Suprapubic skin (tissue), 4 donors: ENCODE results near the gene MZT1. TPM values are rescaled to one million over a fixed set of nuclear protein-coding genes. Genes with fewer than 3 reads are reported as not detected.

ENCODE experiments used
- DNase-seq, 2 donors: peaks; one replicate each; pipeline ENCODE4 v3.0.0-alpha.2; 2019; ENCODE audit warnings: low spot score in 2 of 2
- H3K27ac ChIP-seq: fragments of 200-600 bp; sonication (generic); one replicate; pipeline ENCODE4 v1.5.1; 2019
- H3K27me3 ChIP-seq: fragments of 200-600 bp; sonication (generic); one replicate; pipeline ENCODE4 v1.5.1; 2019
- H3K36me3 ChIP-seq: fragments of 200-600 bp; sonication (generic); one replicate; pipeline ENCODE4 v1.5.1; 2019
- H3K4me1 ChIP-seq: fragments of 200-600 bp; sonication (generic); one replicate; pipeline ENCODE4 v1.5.1; 2019
- H3K4me3 ChIP-seq: fragments of 200-600 bp; sonication (generic); one replicate; pipeline ENCODE4 v1.5.1; 2019; ENCODE audit warnings: mild to moderate bottlenecking
- H3K9me3 ChIP-seq: fragments of 200-600 bp; sonication (generic); one replicate; pipeline ENCODE4 v1.5.1; 2019
- EP300 ChIP-seq: sonication (generic); formaldehyde crosslinking; IDR thresholded peaks from one replicate; pipeline ENCODE4 v1.6.1; 2017; ENCODE audit warnings: antibody characterized with exemption
- POLR2A ChIP-seq, 2 donors: fragments of 450-650 bp; IDR thresholded peaks; one replicate each; pipeline ENCODE4 v1.6.1; 2017; ENCODE audit warnings: antibody characterized with exemption in 2 of 2, mild to moderate bottlenecking in 2 of 2, moderate library complexity in 2 of 2
- POLR2AphosphoS5 ChIP-seq, 3 donors: sonication (generic); formaldehyde crosslinking; IDR thresholded peaks; one replicate each; pipeline ENCODE4 v1.6.1; 2017; ENCODE audit warnings: antibody characterized with exemption in 3 of 3
- WGBS: methylation state at CpG from one replicate; pipeline ENCODE4 v1.1.5; 2018; 5-methylcytosine and 5-hydroxymethylcytosine counted together
- total RNA-seq, 4 donors: library from RNA; depleted of rRNA; stranded (reverse); fragments of >200 nt; gene quantifications; one replicate each; pipeline ENCODE4 v1.1.0, GENCODE V29; 2016
- TF ChIP-seq, protein P1 (sequence below), 2 donors: fragments of 200-600 bp in 1 of 2; fragments of 450-650 bp in 1 of 2; sonication (generic) in 1 of 2; IDR thresholded peaks; one replicate each; pipeline ENCODE4 v1.5.1; 2016 to 2019; ENCODE audit warnings: antibody characterized with exemption in 2 of 2, mild to moderate bottlenecking in 1 of 2, moderate library complexity in 1 of 2

Gene MZT1
- total RNA-seq, 4 donors from 2014 or later: 5.3 to 7.6 (median 5.4) TPM

DNA sequence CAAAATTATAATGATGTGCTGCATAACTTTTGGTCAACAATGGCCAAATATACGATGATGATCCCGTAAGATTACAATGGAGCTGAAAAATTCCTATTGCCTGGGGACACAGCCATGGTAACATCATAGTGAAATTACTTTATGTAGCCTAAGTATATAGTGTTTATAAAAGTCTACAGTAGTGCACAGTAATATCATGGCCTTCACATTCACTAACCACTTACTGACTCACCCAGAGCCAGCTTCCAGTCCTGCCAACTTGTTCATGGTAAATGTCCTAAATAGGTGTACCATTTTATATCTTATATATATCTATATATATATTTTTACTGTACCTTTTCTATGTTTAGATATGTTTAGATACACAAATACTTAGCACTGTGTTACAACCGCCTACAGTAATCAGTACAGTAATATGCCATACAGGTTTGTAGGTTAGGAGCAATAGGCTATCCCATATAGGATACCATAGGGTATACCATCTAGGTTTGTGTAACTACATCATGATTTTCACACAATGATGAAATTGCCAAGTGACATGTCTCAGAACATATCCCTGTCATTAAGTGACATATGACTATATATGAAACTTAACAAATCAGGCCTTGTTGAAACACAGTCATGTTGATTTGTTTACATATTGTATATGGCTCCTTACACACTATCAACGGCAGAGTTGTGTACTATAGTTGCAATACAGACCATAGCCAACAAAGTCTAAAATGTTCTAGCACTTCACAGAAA is 30.5 kb upstream of the MZT1 start:
- DNase-seq: no peak
- Histone ChIP-seq H3K4me1 (no peaks in the 10 kb centered on the region), H3K36me3 (peaks cover 84% of the 10 kb centered on the region), H3K27me3 (no peaks in the 10 kb centered on the region), H3K4me3 (no peak overlapping the region), H3K27ac (no peak overlapping the region), H3K9me3 (no peaks in the 10 kb centered on the region)
- WGBS: 73% methylated on average over 4 of the region's 4 CpGs
- TF ChIP-seq POLR2A (IDR thresholded peaks at IDR 0.05) (no peak), EP300 (no peak), POLR2AphosphoS5 (IDR thresholded peaks at IDR 0.05) (no peak)
- TF ChIP-seq, protein P1, sequence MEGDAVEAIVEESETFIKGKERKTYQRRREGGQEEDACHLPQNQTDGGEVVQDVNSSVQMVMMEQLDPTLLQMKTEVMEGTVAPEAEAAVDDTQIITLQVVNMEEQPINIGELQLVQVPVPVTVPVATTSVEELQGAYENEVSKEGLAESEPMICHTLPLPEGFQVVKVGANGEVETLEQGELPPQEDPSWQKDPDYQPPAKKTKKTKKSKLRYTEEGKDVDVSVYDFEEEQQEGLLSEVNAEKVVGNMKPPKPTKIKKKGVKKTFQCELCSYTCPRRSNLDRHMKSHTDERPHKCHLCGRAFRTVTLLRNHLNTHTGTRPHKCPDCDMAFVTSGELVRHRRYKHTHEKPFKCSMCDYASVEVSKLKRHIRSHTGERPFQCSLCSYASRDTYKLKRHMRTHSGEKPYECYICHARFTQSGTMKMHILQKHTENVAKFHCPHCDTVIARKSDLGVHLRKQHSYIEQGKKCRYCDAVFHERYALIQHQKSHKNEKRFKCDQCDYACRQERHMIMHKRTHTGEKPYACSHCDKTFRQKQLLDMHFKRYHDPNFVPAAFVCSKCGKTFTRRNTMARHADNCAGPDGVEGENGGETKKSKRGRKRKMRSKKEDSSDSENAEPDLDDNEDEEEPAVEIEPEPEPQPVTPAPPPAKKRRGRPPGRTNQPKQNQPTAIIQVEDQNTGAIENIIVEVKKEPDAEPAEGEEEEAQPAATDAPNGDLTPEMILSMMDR (IDR thresholded peaks at IDR 0.05): no peak

DNA sequence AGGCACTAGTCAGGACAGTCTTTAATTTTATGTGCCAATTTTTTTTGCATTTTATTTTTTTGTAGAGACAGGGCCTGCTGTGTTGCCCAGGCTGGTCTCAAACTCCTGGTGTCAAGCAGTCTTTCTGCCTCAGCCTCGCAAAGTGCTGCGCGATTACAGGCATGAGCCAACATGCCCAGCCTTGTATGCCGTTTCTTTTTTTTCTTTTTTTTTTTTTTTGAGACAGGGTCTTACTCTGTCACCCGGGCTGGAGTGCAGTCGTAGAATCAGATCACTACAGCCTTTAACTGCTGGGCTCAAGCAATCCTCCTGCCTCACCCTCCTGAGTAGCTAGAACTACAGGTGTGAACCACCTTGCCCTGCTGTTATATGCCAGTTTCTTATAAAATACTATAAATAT is 26.7 kb upstream of the MZT1 start:
- 79% methylated on average over 6 of the region's 6 CpGs for WGBS
- TF ChIP-seq EP300 (no peak), POLR2A (IDR thresholded peaks at IDR 0.05) (no peak), POLR2AphosphoS5 (IDR thresholded peaks at IDR 0.05) (no peak)
- TF ChIP-seq, protein P1 (IDR thresholded peaks at IDR 0.05): no peak
- no peaks in the 10 kb centered on the region for H3K4me1 ChIP-seq
- no peaks in the 10 kb centered on the region for H3K27me3 ChIP-seq
- H3K36me3 ChIP-seq: peaks cover 64% of the 10 kb centered on the region
- H3K4me3 ChIP-seq: no peak overlapping the region
- no peak for DNase-seq
- no peak overlapping the region for H3K27ac ChIP-seq
- H3K9me3 ChIP-seq: no peaks in the 10 kb centered on the region

DNA sequence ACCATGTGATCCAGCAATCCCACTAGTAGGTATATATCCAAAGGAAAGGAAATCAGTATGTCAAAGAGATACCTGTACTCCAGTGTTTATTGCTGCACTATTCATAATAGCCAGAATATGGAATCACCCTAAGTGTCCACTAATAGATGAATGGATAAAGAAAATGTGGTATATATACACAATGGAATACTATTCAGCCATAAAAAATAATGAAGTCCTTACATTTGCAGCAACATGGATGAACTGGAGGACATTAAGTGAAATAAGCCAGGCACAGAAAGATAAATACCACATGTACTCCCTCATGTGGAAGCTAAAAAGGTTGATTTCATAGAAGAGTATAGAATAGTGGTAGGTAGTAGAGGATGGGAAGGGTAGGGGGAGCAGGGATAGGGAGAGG is 23.8 kb upstream of the MZT1 start:
- TF ChIP-seq, protein P1 (IDR thresholded peaks at IDR 0.05): no peak
- TF ChIP-seq POLR2A (IDR thresholded peaks at IDR 0.05) (no peak), EP300 (no peak), POLR2AphosphoS5 (IDR thresholded peaks at IDR 0.05) (no peak)
- Histone ChIP-seq H3K9me3 (no peaks in the 10 kb centered on the region), H3K36me3 (peaks cover 61% of the 10 kb centered on the region), H3K27me3 (no peaks in the 10 kb centered on the region), H3K4me1 (no peaks in the 10 kb centered on the region), H3K4me3 (no peak overlapping the region), H3K27ac (no peak overlapping the region)
- no peak for DNase-seq

DNA sequence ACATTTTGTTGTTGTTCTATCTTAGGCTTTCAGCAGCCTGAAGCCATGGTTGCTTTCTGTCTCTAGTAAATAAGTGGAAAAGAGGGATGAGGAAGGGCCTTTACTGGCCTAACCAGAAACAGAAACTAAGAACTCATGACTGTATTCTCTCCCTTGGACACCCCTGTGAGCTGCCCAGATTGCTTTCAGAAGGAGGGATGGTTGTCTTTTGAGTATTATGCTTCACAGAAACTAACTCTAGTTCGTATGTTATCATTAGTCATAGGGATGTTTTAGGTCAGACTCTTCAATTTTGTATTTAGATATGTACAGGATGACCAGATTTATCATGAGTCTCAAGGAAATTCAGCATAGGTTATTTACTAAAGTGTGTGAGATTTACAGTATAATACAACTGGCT is 17.8 kb upstream of the MZT1 start:
- WGBS: 83% methylated on average over 1 of the region's 1 CpG
- Histone ChIP-seq H3K9me3 (no peaks in the 10 kb centered on the region), H3K4me3 (no peak overlapping the region), H3K4me1 (no peaks in the 10 kb centered on the region), H3K27me3 (no peaks in the 10 kb centered on the region), H3K36me3 (peaks cover 41% of the 10 kb centered on the region), H3K27ac (no peak overlapping the region)
- TF ChIP-seq POLR2A (IDR thresholded peaks at IDR 0.05): no peak
- no peak for TF ChIP-seq POLR2AphosphoS5 (IDR thresholded peaks at IDR 0.05)
- no peak for TF ChIP-seq EP300
- TF ChIP-seq, protein P1 (IDR thresholded peaks at IDR 0.05): no peak
- DNase-seq: no peak

DNA sequence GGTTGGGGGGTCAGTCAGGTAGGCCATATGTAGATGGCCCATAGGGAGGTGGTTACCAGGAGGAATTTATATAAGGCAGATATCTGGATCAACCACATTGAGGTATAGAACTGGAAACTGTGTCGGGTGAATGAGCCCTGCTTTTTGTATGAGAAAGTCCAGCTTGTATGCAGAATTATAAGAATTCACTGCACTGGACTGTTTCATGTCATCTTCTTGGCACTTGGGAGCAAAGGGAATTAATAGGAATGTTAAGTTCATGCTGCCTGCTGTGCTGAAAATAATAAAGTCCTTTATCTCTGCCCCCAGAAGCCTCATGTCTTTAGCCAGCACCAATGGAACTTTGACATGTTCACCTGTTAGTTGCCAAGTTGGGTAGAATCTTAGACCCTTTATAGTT is 12.6 kb upstream of the MZT1 start:
- Histone ChIP-seq H3K27me3 (no peaks in the 10 kb centered on the region), H3K4me1 (no peaks in the 10 kb centered on the region), H3K36me3 (peaks cover 28% of the 10 kb centered on the region), H3K4me3 (no peak overlapping the region), H3K27ac (no peak overlapping the region), H3K9me3 (no peaks in the 10 kb centered on the region)
- no peak for DNase-seq
- TF ChIP-seq, protein P1 (IDR thresholded peaks at IDR 0.05): no peak
- TF ChIP-seq EP300: no peak
- no peak for TF ChIP-seq POLR2AphosphoS5 (IDR thresholded peaks at IDR 0.05)
- TF ChIP-seq POLR2A (IDR thresholded peaks at IDR 0.05): no peak
- 100% methylated on average over 1 of the region's 1 CpG for WGBS
